ENCODE measurements around the gene APBA1. TPM values are rescaled to one million over a fixed set of nuclear protein-coding genes. Genes with fewer than 3 reads are reported as not detected.
A peak's percentile ranks its signal among the peaks of the same experiment; 100 is the strongest.

Gene APBA1
- total and polyA plus RNA-seq, 9 of the 15 experiments (the other 6 are each of a cell fraction or from before 2014, with no cell fraction given) = 0.01 to 0.02 TPM; not detected in 7

- DNase-seq (ENCODE audit: extremely low read depth in 1 of 4, low spot score in 3 of 4) = no peak
- Histone ChIP-seq H3K9me1 (ENCODE audit: control insufficient read depth, insufficient read depth, low read length) (no peaks in the 10 kb centered on the region), H3K4me1 (replicated peaks in 1 of 2; ENCODE audit: control insufficient read depth in 2 of 2, insufficient read depth in 2 of 2, low read length in 2 of 2) (no peaks in the 10 kb centered on the region), H3K79me2 (ENCODE audit: control insufficient read depth, insufficient read depth, low read length) (no peaks in the 10 kb centered on the region), H3K9ac (ENCODE audit: insufficient read depth in 1 of 2, low read depth in 2 of 2, low read length in 2 of 2) (no peak overlapping the region), H3K4me2 (ENCODE audit: insufficient read depth, low read length) (no peak overlapping the region), H2AFZ (ENCODE audit: low read depth, low read length) (no peak overlapping the region), H3K27ac (ENCODE audit: extremely low read depth, low read depth, low read length) (no peak overlapping the region), H3K27me3 (ENCODE audit: control insufficient read depth in 2 of 2, insufficient read depth in 2 of 2, low read length in 2 of 2) (peaks cover 0 to 9% of the 10 kb centered on the region in 2 experiments; a peak in 1 of 5 replicates), H3K36me3 (ENCODE audit: control insufficient read depth, insufficient read depth, low read length) (no peaks in the 10 kb centered on the region), H4K20me1 (replicated peaks; ENCODE audit: control insufficient read depth, insufficient read depth, low read length) (no peaks in the 10 kb centered on the region), H3K4me3 (no peak overlapping the region), H3K9me3 (replicated peaks; ENCODE audit: control insufficient read depth, insufficient read depth, low read depth, low read length) (no peaks in the 10 kb centered on the region)
- ATAC-seq = no peak
- intact Hi-C loops (cut with micrococcal nuclease) = no loop called here
- BruUV-seq (replicated peaks) = no TSS peak
- WGBS (ENCODE audit: insufficient coverage, low coverage, missing lambda C conversion rate) = 0% methylated on average over 1 of the region's 1 CpG
- POLR2A ChIA-PET = no interaction called here
- FAIRE-seq = no peak
- CTCF ChIA-PET (ENCODE audit: low intra/inter-chr PET ratio) = no interaction called here
- in situ Hi-C loops (cut with MboI) = loop anchor here (25.0 kb wide), 1 partner anchor 681 kb away; no protein-coding TSS in a partner anchor
- TF ChIP-seq ZNF609 (CRISPR knock-in tag; IDR thresholded peaks at IDR 0.05; ENCODE audit: borderline replicate concordance) (no peak), CC2D1A (IDR thresholded peaks at IDR 0.05) (no peak), ELK1 (CRISPR knock-in tag; IDR thresholded peaks at IDR 0.05) (no peak), POLR3A (IDR thresholded peaks at IDR 0.05; ENCODE audit: borderline replicate concordance, extremely low read depth, insufficient read depth, insufficient read length) (no peak), PML (IDR thresholded peaks at IDR 0.05; ENCODE audit: low read length) (peak; percentile 72), MLLT1 (IDR thresholded peaks at IDR 0.05) (no peak), DDX20 (tag; IDR thresholded peaks at IDR 0.05; ENCODE audit: low read depth) (no peak), STAT5B (CRISPR knock-in tag; IDR thresholded peaks at IDR 0.05) (no peak), MEIS2 (IDR thresholded peaks at IDR 0.05; ENCODE audit: partially characterized antibody) (peak; percentile 99), ZBTB33 (CRISPR knock-in tag; IDR thresholded peaks at IDR 0.05) (no peak), ZNF76 (CRISPR knock-in tag; IDR thresholded peaks at IDR 0.05; ENCODE audit: borderline replicate concordance) (no peak), NRF1 (conservative IDR thresholded peaks at IDR 0.05 in 1 of 2, IDR thresholded peaks at IDR 0.05 in 1 of 2) (no peak)
Measured at GRCh38 chr9:69431777-69432176, 240.4 kb downstream of the APBA1 start.
